Coronary artery (tissue), 2 donors: ENCODE results near the gene VPS11.

Experiments
- DNase-seq: peaks from one replicate; pipeline ENCODE4 v3.0.0-alpha.2; 2017; ENCODE audit warnings: low spot score
- H3K27ac ChIP-seq, 2 donors: fragments of 200-600 bp; sonication (generic); one replicate each; pipeline ENCODE4 v1.5.1; 2016 to 2019
- H3K4me3 ChIP-seq: fragments of 200-600 bp; sonication (generic); 2 replicates; pipeline ENCODE4 v1.5.1; 2016; ENCODE audit warnings: mild to moderate bottlenecking, moderate library complexity
- TF ChIP-seq, protein P1 (sequence below): fragments of 200-600 bp; sonication (generic); IDR thresholded peaks from one replicate; pipeline ENCODE4 v1.5.1; 2019; ENCODE audit warnings: antibody characterized with exemption

VPS11 gene

DNA sequence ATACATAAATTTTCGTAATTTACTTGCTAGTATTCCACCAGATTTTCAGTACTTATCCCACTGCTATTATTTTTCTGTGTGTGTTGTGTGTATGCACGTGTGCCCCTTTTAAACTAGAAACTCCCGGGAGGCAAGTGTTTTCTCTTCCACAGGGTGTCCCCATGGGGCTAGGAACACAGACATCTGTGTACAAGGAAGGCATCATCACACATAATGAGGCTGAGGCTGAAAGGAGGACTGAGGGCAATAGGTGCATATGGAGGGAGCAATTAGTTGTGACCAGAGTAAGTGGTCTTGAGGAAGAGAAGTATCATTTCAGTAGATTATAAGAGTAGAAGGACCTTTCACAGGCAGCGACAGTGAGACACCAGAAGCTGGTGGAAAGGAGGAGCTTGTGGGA lies 36.2 kb downstream of the VPS11 start:
- DNase-seq: no peak
- TF ChIP-seq, protein P1, sequence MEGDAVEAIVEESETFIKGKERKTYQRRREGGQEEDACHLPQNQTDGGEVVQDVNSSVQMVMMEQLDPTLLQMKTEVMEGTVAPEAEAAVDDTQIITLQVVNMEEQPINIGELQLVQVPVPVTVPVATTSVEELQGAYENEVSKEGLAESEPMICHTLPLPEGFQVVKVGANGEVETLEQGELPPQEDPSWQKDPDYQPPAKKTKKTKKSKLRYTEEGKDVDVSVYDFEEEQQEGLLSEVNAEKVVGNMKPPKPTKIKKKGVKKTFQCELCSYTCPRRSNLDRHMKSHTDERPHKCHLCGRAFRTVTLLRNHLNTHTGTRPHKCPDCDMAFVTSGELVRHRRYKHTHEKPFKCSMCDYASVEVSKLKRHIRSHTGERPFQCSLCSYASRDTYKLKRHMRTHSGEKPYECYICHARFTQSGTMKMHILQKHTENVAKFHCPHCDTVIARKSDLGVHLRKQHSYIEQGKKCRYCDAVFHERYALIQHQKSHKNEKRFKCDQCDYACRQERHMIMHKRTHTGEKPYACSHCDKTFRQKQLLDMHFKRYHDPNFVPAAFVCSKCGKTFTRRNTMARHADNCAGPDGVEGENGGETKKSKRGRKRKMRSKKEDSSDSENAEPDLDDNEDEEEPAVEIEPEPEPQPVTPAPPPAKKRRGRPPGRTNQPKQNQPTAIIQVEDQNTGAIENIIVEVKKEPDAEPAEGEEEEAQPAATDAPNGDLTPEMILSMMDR: no peak
- H3K27ac ChIP-seq: no peak overlapping the region
- no peak overlapping the region for H3K4me3 ChIP-seq

- TF ChIP-seq, protein P1: no peak
- peak; percentile 94 for DNase-seq
- H3K27ac ChIP-seq: peak within 1 kb of the TSS; percentile 78 to 85
- H3K4me3 ChIP-seq: peak within 1 kb of the TSS; percentile 98
Observed at GRCh38 chr11:119106564-119107537, 39.2 kb downstream of the VPS11 start, which contains the start of gene C2CD2L. TSS of gene C2CD2L (plus strand) at chr11:119107344. CDS start at chr11:119107742, 398 bp downstream.

DNA sequence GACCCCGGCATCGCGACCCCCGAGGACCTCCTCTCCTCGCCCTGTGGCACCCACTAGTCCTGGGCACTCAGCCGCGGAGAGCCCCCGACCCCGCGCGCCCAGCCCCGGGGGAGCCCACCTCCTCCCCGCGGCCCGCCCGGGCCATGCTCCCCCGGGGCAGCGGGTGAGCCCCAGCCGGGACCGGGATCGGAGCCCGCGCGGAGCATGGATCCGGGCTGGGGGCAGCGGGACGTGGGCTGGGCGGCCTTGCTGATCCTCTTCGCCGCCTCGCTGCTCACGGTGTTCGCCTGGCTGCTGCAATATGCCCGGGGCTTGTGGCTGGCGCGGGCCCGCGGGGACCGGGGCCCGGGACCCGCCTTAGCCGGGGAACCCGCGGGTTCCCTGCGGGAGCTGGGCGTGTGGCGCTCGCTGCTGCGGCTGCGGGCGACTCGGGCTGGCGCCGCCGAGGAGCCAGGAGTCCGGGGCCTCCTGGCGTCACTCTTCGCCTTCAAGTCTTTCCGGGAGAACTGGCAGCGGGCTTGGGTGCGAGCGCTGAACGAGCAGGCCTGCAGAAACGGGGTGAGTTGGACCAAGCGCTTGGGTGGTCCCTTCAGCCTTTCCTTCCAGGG lies 40.0 kb downstream of the VPS11 start:
- peak overlapping the region; percentile 78 to 85 for H3K27ac ChIP-seq
- no peak for DNase-seq
- H3K4me3 ChIP-seq: peak overlapping the region; percentile 98
- TF ChIP-seq, protein P1: no peak

DNA sequence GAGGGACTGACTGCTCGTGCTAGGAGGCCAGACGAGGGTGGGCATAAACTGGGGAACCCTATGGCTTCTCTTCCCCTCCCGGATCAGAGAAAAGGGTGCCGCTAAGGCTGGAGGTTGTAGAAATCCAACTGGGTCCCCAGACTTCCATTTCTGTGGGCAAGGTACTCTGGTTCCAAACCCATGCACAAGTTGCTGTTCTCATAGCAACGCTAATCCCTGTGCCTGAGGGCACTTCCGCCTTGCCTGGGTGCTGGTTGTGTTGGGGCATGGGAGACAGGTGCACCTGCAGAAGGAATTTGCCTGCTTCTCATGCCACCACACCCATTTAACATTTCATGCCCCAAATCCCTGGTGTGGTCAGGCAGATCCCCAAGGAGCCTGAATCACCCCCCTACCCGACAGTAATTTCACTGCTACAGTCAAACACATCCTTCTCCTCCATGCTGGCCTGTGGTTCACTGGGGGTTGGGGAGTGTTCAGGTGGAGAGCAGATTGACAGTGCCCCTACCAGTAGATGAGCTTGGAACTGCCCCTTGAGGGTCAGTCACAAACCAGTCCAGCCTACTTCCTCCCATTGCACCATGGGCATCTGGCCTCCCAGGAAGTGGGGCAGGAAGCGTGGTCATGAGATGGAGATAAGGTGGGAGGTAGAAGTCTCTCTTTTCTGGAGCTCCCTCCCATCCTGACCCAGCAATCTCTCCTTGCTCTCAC lies 40.7 kb downstream of the VPS11 start:
- Histone ChIP-seq H3K4me3 (peak overlapping the region; percentile 98), H3K27ac (peak overlapping the region; percentile 78 to 85)
- TF ChIP-seq, protein P1: no peak
- DNase-seq: no peak

DNA sequence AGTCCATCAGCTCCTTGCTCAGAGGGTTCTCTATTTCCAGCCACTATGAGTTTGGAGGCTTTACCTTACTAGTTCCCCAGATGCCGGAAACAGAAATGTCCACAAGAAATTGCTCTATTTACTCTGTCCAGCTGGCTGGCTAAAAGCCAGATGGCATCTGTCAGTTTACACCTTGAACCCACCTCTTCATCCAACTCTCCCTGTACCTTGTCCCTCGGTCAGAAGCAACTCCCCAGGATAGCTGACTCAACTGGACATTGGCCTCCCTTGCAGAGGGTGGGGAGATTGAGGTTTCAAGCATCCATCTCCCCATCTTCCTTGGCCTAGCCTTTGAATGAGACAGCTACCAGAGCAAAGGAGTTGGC lies 41.2 kb downstream of the VPS11 start:
- DNase-seq: no peak
- Histone ChIP-seq H3K4me3 (peak overlapping the region; percentile 98), H3K27ac (peak overlapping the region in 1 of 2 donors; percentile 85)
- TF ChIP-seq, protein P1: no peak

DNA sequence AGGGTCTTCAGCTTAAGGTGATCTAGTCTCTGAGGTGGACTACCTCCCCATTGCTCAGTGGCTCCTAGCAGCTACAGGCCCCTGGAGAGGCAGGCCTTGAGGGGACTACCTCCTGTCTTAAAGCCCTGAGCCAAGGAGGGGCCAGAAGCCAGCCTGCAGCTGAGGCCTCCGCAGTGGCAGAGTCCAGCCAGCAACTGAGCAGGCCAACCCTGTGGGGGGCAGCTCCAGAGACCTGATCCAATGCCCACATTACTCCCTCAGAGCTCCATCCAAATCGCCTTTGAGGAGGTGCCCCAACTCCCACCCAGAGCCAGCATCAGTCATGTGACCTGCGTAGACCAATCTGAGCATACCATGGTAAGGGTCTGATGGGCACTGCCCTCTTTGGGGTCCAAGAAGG lies 42.2 kb downstream of the VPS11 start:
- DNase-seq: no peak
- TF ChIP-seq, protein P1: no peak
- Histone ChIP-seq H3K27ac (no peak overlapping the region), H3K4me3 (no peak overlapping the region)
